Testis (tissue), 2 donors: ENCODE measurements around the gene HPSE2.
"Not testable (repeated sequence)": the region's sequence is repeated elsewhere in the genome, so short reads cannot be mapped to it uniquely, and the experiment has no call there.

Experiments
- CTCF ChIP-seq, 3 experiments: fragments of 450-650 bp in 2 of 3; fragments of 200-600 bp in 1 of 3; sonication (generic) in 1 of 3; IDR thresholded peaks; one replicate each; pipeline ENCODE4 v1.5.1; 2016 to 2019; ENCODE audit warnings: antibody characterized with exemption in 3 of 3, mild to moderate bottlenecking in 2 of 3, moderate library complexity in 1 of 3
- POLR2A ChIP-seq: fragments of 450-650 bp; IDR thresholded peaks from one replicate; pipeline ENCODE4 v1.6.1; 2017; ENCODE audit warnings: antibody characterized with exemption, mild to moderate bottlenecking, moderate library complexity

GRCh38 chr10:98983751-98984150 is 251.9 kb downstream of the HPSE2 start:
- TF ChIP-seq CTCF (IDR thresholded peaks at IDR 0.05); POLR2A: not testable (repeated sequence)
